ENCODE measurements around the gene SLC25A47. TPM values are rescaled to one million over a fixed set of nuclear protein-coding genes. Genes with fewer than 3 reads are reported as not detected.
A peak's percentile ranks its signal among the peaks of the same experiment; 100 is the strongest.

SLC25A47 gene
- total RNA-seq, 1 donor from 2014 or later, result not detected

GRCh38 chr14:100304825-100305323 is 18.3 kb upstream of the SLC25A47 start:
- Mint-ChIP-seq H3K27ac (ENCODE audit: unreplicated experiment) (no peak overlapping the region), H3K4me3 (peak overlapping the region; percentile 98), H3K27me3 (ENCODE audit: low read depth) (no peaks in the 10 kb centered on the region), H3K9me3 (no peaks in the 10 kb centered on the region), H3K36me3 (ENCODE audit: low read depth) (peaks cover 2% of the 10 kb centered on the region), H3K4me1 (peaks cover 49% of the 10 kb centered on the region)
- no peak for DNase-seq (ENCODE audit: low read depth, low spot score)
- TF ChIP-seq CTCF (conservative IDR thresholded peaks at IDR 0.05), result no peak

- peaks cover 49% of the 10 kb centered on the region for H3K4me1 Mint-ChIP-seq
- H3K4me3 Mint-ChIP-seq, result peak overlapping the region; percentile 98
- H3K27ac Mint-ChIP-seq (ENCODE audit: unreplicated experiment), result no peak overlapping the region
- H3K27me3 Mint-ChIP-seq (ENCODE audit: low read depth), result no peaks in the 10 kb centered on the region
- TF ChIP-seq CTCF (conservative IDR thresholded peaks at IDR 0.05), result no peak
- DNase-seq (ENCODE audit: low read depth, low spot score), result peak; percentile 27
- H3K9me3 Mint-ChIP-seq, result no peaks in the 10 kb centered on the region
- H3K36me3 Mint-ChIP-seq (ENCODE audit: low read depth), result peaks cover 2% of the 10 kb centered on the region
These were observed 17.6 kb upstream of the SLC25A47 start for GRCh38 chr14:100305324-100306100.

- Mint-ChIP-seq H3K27me3 (ENCODE audit: low read depth) (no peaks in the 10 kb centered on the region), H3K27ac (ENCODE audit: unreplicated experiment) (peak within 1 kb of the TSS; percentile 96), H3K4me3 (peak within 1 kb of the TSS; percentile 98), H3K4me1 (peaks cover 49% of the 10 kb centered on the region), H3K9me3 (no peaks in the 10 kb centered on the region), H3K36me3 (ENCODE audit: low read depth) (peaks cover 2% of the 10 kb centered on the region)
- DNase-seq (ENCODE audit: low read depth, low spot score), result peak; percentile 84
- TF ChIP-seq CTCF (conservative IDR thresholded peaks at IDR 0.05), result no peak
These were observed 16.8 kb upstream of the SLC25A47 start, which contains the start of gene SLC25A29 for GRCh38 chr14:100306101-100306997. Gene SLC25A29, minus strand, starts transcription at chr14:100306444. Its CDS starts 212 bp downstream, at chr14:100306232.

- H3K36me3 Mint-ChIP-seq (ENCODE audit: low read depth), result peaks cover 2% of the 10 kb centered on the region
- peak overlapping the region; percentile 97 for H3K4me3 Mint-ChIP-seq
- H3K27me3 Mint-ChIP-seq (ENCODE audit: low read depth), result peaks cover 2% of the 10 kb centered on the region
- peak overlapping the region; percentile 96 for H3K27ac Mint-ChIP-seq (ENCODE audit: unreplicated experiment)
- no peak for TF ChIP-seq CTCF (conservative IDR thresholded peaks at IDR 0.05)
- peaks cover 57% of the 10 kb centered on the region for H3K4me1 Mint-ChIP-seq
- H3K9me3 Mint-ChIP-seq, result no peaks in the 10 kb centered on the region
- DNase-seq (ENCODE audit: low read depth, low spot score), result peak; percentile 33
These were observed 16.0 kb upstream of the SLC25A47 start for GRCh38 chr14:100306998-100307765.
